Neural progenitor cell (in vitro differentiated cells): Measurements from ENCODE around the gene ITPR1. TPM values are rescaled to one million over a fixed set of nuclear protein-coding genes. Genes with fewer than 3 reads are reported as not detected.

Source experiments
- DNase-seq: peaks from one replicate; pipeline ENCODE4 v3.0.0-alpha.2; 2016; ENCODE audit warnings: low spot score
- H2AFZ ChIP-seq: fragments of 200-600 bp; sonication (generic); replicated peaks from 2 replicates; pipeline ENCODE4 v1.6.1; 2016; ENCODE audit warnings: antibody characterized with exemption
- H3F3A ChIP-seq: fragments of 200-600 bp; sonication (generic); 2 replicates; pipeline ENCODE4 v1.6.1; 2016; ENCODE audit warnings: antibody characterized with exemption, low read depth
- H3K27ac ChIP-seq: fragments of 200-600 bp; sonication (generic); 2 replicates; pipeline ENCODE4 v1.5.1; 2016; ENCODE audit warnings: mild to moderate bottlenecking
- H3K27me3 ChIP-seq: fragments of 200-600 bp; sonication (generic); 2 replicates; pipeline ENCODE4 v1.6.1; 2016; ENCODE audit warnings: mild to moderate bottlenecking, moderate library complexity
- H3K36me3 ChIP-seq: fragments of 200-600 bp; sonication (generic); 2 replicates; pipeline ENCODE4 v1.5.1; 2016
- H3K4me1 ChIP-seq: fragments of 200-600 bp; sonication (generic); 2 replicates; pipeline ENCODE4 v1.6.1; 2016; ENCODE audit warnings: mixed run types
- H3K4me2 ChIP-seq: fragments of 200-600 bp; sonication (generic); 2 replicates; pipeline ENCODE4 v1.6.1; 2016
- H3K4me3 ChIP-seq: fragments of 200-600 bp; sonication (generic); 2 replicates; pipeline ENCODE4 v1.5.1; 2016
- H3K79me2 ChIP-seq: fragments of 200-600 bp; sonication (generic); 2 replicates; pipeline ENCODE4 v1.6.1; 2016; ENCODE audit warnings: low read depth
- H3K9ac ChIP-seq: fragments of 200-600 bp; sonication (generic); 2 replicates; pipeline ENCODE4 v1.6.1; 2016
- H3K9me3 ChIP-seq: fragments of 200-600 bp; sonication (generic); 2 replicates; pipeline ENCODE4 v1.5.1; 2016; ENCODE audit warnings: low read depth
- H4K20me1 ChIP-seq: fragments of 200-600 bp; sonication (generic); 2 replicates; pipeline ENCODE4 v1.6.1; 2016; ENCODE audit warnings: low read depth
- H3K27ac Mint-ChIP-seq: 3 replicates; pipeline ENCODE4 v1.8.0; 2021; ENCODE audit warnings: mixed read lengths
- H3K27me3 Mint-ChIP-seq: 2 replicates; pipeline ENCODE4 v1.8.0; 2022; ENCODE audit warnings: low read depth, mild to moderate bottlenecking, inconsistent platforms, moderate library complexity, mixed read lengths; ENCODE audit not compliant: insufficient read depth
- H3K36me3 Mint-ChIP-seq: 3 replicates; pipeline ENCODE4 v1.8.0; 2021; ENCODE audit warnings: mixed read lengths
- H3K4me1 Mint-ChIP-seq: 3 replicates; pipeline ENCODE4 v1.8.0; 2021; ENCODE audit warnings: mixed read lengths
- H3K4me3 Mint-ChIP-seq: 3 replicates; pipeline ENCODE4 v1.8.0; 2021; ENCODE audit warnings: mild to moderate bottlenecking, moderate library complexity, mixed read lengths
- H3K9me3 Mint-ChIP-seq: 3 replicates; pipeline ENCODE4 v1.8.0; 2020; ENCODE audit warnings: mixed read lengths
- EZH2 ChIP-seq: fragments of 200-600 bp; sonication (generic); IDR thresholded peaks from 2 replicates; pipeline ENCODE4 v1.6.1; 2017; ENCODE audit warnings: antibody characterized with exemption, mild to moderate bottlenecking, moderate library complexity
- EZH2phosphoT487 ChIP-seq: fragments of 200-600 bp; sonication (generic); IDR thresholded peaks from 2 replicates; pipeline ENCODE4 v1.6.1; 2017; ENCODE audit warnings: antibody characterized with exemption
- total RNA-seq: library from RNA; depleted of rRNA; stranded (reverse); fragments of >200 nt; gene quantifications from 2 replicates; pipeline ENCODE4 v1.2.3, GENCODE V29; 2015; ENCODE audit warnings: low replicate concordance
- TF ChIP-seq, protein P1 (sequence below): fragments of 200-600 bp; sonication (generic); IDR thresholded peaks from 2 replicates; pipeline ENCODE4 v1.5.1; 2017; ENCODE audit warnings: antibody characterized with exemption, mild to moderate bottlenecking

Gene ITPR1
- total RNA-seq, 1 donor from 2014 or later, result 5.0 TPM

DNA sequence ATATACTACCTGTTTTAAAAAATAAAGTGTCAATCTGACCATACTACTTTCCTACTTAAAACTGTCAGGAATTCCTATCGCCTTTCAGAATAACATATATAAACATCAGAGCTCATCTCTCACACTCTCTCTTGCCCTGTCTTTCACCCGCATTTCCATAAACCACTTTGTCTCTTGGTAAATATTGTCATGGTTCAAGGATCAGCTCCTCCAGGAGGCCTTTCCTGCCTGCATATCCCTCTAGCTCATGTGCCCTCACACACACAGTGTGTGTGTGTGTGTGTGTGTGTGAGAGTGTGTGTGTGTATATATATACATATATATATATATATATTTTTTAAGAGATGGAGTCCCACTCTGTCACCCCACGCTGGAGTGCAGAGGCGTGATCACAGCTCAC lies 32.8 kb upstream of the ITPR1 start:
- no peaks in the 10 kb centered on the region for H4K20me1 ChIP-seq
- H3K4me1 ChIP-seq, result no peaks in the 10 kb centered on the region

DNA sequence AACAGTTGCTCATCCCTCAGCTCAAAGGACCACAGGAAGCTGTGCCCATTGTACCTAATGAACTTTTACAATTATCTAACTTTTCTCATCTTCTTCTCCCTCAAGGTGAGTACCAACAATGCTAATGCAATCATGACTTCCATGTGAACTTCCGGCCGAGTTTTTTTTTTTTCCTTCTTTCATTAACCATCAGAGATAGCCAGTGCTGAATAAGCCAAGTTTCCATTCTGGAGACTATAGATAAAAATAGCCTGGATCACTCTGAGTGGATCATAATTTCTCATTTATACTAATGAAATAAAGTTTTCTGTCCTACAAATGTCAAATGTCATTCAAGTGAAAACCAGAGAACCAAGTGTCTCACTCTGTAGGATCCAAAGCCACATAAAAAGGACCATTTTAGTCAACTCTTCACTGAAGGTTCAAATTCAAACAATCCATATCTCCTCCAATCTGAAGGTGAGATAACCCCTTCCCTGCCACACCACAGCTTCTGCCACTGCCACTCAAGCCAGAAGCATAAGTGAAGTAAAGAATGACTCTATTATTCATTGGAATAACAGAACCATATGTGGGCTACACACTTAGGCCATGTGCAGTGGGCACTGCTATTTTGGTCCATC lies 31.6 kb upstream of the ITPR1 start:
- Histone ChIP-seq H3F3A (peaks cover 9% of the 10 kb centered on the region), H3K4me1 (no peaks in the 10 kb centered on the region), H2AFZ (no peak overlapping the region), H4K20me1 (no peaks in the 10 kb centered on the region), H3K79me2 (peaks cover 10% of the 10 kb centered on the region), H3K36me3 (no peaks in the 10 kb centered on the region), H3K4me3 (no peak overlapping the region), H3K4me2 (no peak overlapping the region), H3K9ac (no peak overlapping the region), H3K9me3 (no peaks in the 10 kb centered on the region), H3K27me3 (no peaks in the 10 kb centered on the region), H3K27ac (no peak overlapping the region)
- Mint-ChIP-seq H3K9me3 (no peaks in the 10 kb centered on the region), H3K36me3 (no peaks in the 10 kb centered on the region), H3K4me1 (peaks cover 6% of the 10 kb centered on the region), H3K27ac (no peak overlapping the region), H3K27me3 (no peaks in the 10 kb centered on the region), H3K4me3 (no peak overlapping the region)
- DNase-seq, result no peak
- TF ChIP-seq, protein P1, sequence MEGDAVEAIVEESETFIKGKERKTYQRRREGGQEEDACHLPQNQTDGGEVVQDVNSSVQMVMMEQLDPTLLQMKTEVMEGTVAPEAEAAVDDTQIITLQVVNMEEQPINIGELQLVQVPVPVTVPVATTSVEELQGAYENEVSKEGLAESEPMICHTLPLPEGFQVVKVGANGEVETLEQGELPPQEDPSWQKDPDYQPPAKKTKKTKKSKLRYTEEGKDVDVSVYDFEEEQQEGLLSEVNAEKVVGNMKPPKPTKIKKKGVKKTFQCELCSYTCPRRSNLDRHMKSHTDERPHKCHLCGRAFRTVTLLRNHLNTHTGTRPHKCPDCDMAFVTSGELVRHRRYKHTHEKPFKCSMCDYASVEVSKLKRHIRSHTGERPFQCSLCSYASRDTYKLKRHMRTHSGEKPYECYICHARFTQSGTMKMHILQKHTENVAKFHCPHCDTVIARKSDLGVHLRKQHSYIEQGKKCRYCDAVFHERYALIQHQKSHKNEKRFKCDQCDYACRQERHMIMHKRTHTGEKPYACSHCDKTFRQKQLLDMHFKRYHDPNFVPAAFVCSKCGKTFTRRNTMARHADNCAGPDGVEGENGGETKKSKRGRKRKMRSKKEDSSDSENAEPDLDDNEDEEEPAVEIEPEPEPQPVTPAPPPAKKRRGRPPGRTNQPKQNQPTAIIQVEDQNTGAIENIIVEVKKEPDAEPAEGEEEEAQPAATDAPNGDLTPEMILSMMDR, result no peak
- TF ChIP-seq EZH2phosphoT487 (no peak), EZH2 (no peak)

More for the DNA sequence above, 32.8 kb upstream of the ITPR1 start:
- Histone ChIP-seq H2AFZ (no peak overlapping the region), H3K4me3 (no peak overlapping the region), H3K36me3 (no peaks in the 10 kb centered on the region), H3K9ac (no peak overlapping the region), H3F3A (peaks cover 9% of the 10 kb centered on the region), H3K4me2 (no peak overlapping the region), H3K79me2 (no peaks in the 10 kb centered on the region), H3K27ac (no peak overlapping the region), H3K27me3 (no peaks in the 10 kb centered on the region), H3K9me3 (no peaks in the 10 kb centered on the region)
- TF ChIP-seq EZH2phosphoT487 (no peak), EZH2 (no peak)
- TF ChIP-seq, protein P1, result no peak
- H3K36me3 Mint-ChIP-seq, result no peaks in the 10 kb centered on the region
- no peak overlapping the region for H3K4me3 Mint-ChIP-seq
- no peaks in the 10 kb centered on the region for H3K27me3 Mint-ChIP-seq
- DNase-seq, result no peak
- H3K4me1 Mint-ChIP-seq, result peaks cover under 1% of the 10 kb centered on the region
- H3K27ac Mint-ChIP-seq, result no peak overlapping the region
- H3K9me3 Mint-ChIP-seq, result no peaks in the 10 kb centered on the region

DNA sequence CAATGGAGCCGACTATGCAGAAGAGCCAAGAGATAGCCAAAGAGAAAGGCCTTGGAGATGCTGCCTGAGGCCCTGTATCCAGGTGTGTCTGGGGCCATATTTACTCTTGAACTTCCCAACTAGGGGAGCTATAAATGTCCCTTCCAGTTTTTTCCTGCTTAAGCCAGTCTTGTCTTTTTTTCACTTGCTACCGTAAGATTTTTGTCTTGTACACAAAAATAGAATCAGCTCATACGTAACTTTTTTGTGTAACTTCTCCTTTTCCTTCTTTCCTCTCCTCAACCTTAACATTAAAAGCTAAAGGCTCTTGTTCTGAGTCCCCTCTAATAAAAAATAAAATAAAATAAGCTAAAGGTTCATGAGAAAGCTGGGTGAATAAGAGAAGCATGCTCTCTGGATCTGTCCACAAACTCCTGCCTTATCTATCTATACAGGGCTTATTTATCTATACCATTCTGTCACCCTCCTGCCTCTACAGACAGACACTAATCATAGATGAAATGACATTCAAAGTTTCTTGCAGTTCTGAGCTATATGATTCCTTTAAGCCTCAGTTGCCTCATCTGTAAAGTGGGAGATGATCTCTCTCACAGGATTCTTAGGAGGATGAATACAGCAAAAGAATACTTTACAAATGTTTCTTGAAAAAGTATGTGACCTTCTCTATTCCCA lies 30.6 kb upstream of the ITPR1 start:
- Histone ChIP-seq H3K9me3 (no peaks in the 10 kb centered on the region), H3F3A (no peaks in the 10 kb centered on the region), H3K9ac (no peak overlapping the region), H3K4me1 (no peaks in the 10 kb centered on the region), H2AFZ (no peak overlapping the region), H3K27me3 (no peaks in the 10 kb centered on the region), H3K27ac (no peak overlapping the region), H3K79me2 (peaks cover 10% of the 10 kb centered on the region), H3K36me3 (no peaks in the 10 kb centered on the region), H3K4me3 (no peak overlapping the region), H3K4me2 (no peak overlapping the region), H4K20me1 (no peaks in the 10 kb centered on the region)
- Mint-ChIP-seq H3K9me3 (no peaks in the 10 kb centered on the region), H3K36me3 (no peaks in the 10 kb centered on the region), H3K4me3 (no peak overlapping the region), H3K27ac (no peak overlapping the region), H3K27me3 (peaks cover 2% of the 10 kb centered on the region), H3K4me1 (peaks cover 9% of the 10 kb centered on the region)
- TF ChIP-seq, protein P1, result no peak
- TF ChIP-seq EZH2, result no peak
- no peak for DNase-seq
